Stimulated activated CD4-positive, alpha-beta T cell treated with anti-CD3 and anti-CD28 coated beads, Interleukin-12 subunit alpha, Interleukin-12 subunit beta, amount 100 ng/mL, for 24 hours (primary cell): ENCODE measurements around the gene ARAP2.

Experiments
- DNase-seq, 2 experiments: peaks; one replicate each; pipeline ENCODE4 v3.0.0-alpha.2; 2020; ENCODE audit warnings: low read depth in 2 of 2

The ARAP2 gene

GRCh38 chr4:36220776-36221175, 23.5 kb downstream of the ARAP2 start:
- no peak for DNase-seq

GRCh38 chr4:36218121-36218520, 26.2 kb downstream of the ARAP2 start:
- DNase-seq: no peak

GRCh38 chr4:36215627-36216026, 28.7 kb downstream of the ARAP2 start:
- no peak for DNase-seq

- DNase-seq: no peak
Observed at GRCh38 chr4:36214735-36215485, 29.4 kb downstream of the ARAP2 start.

- no peak for DNase-seq
Observed at GRCh38 chr4:36213977-36214376, 30.3 kb downstream of the ARAP2 start.

GRCh38 chr4:36211084-36211483, 33.2 kb downstream of the ARAP2 start:
- DNase-seq: no peak

GRCh38 chr4:36209941-36210649, 34.2 kb downstream of the ARAP2 start:
- no peak for DNase-seq

GRCh38 chr4:36208893-36209473, 35.3 kb downstream of the ARAP2 start:
- no peak for DNase-seq

- no peak for DNase-seq
Observed at GRCh38 chr4:36207831-36208520, 36.3 kb downstream of the ARAP2 start.

- no peak for DNase-seq
Observed at GRCh38 chr4:36207367-36207766, 36.9 kb downstream of the ARAP2 start.

GRCh38 chr4:36206603-36207311, 37.6 kb downstream of the ARAP2 start:
- no peak for DNase-seq

- DNase-seq: no peak
Observed at GRCh38 chr4:36206012-36206411, 38.3 kb downstream of the ARAP2 start.

- no peak for DNase-seq
Observed at GRCh38 chr4:36198861-36199260, 45.5 kb downstream of the ARAP2 start.

GRCh38 chr4:36198068-36198808, 46.1 kb downstream of the ARAP2 start:
- DNase-seq: no peak

GRCh38 chr4:36197501-36197900, 46.8 kb downstream of the ARAP2 start:
- DNase-seq: no peak

- no peak for DNase-seq
Observed at GRCh38 chr4:36196145-36196913, 48.0 kb downstream of the ARAP2 start.

- no peak for DNase-seq
Observed at GRCh38 chr4:36192922-36193321, 51.4 kb downstream of the ARAP2 start.

GRCh38 chr4:36189511-36190226, 54.6 kb downstream of the ARAP2 start:
- no peak for DNase-seq

- no peak for DNase-seq
Observed at GRCh38 chr4:36187723-36188333, 56.5 kb downstream of the ARAP2 start.
